HG02642 (cell line): ENCODE data around the gene ROR1.

Experiments used
- ATAC-seq: cut with Tn5 transposase; IDR thresholded peaks from one replicate; pipeline ENCODE4 v1.9.1; 2021; ENCODE audit warnings: mild to moderate bottlenecking; ENCODE audit not compliant: unreplicated experiment, poor library complexity

Gene ROR1

DNA sequence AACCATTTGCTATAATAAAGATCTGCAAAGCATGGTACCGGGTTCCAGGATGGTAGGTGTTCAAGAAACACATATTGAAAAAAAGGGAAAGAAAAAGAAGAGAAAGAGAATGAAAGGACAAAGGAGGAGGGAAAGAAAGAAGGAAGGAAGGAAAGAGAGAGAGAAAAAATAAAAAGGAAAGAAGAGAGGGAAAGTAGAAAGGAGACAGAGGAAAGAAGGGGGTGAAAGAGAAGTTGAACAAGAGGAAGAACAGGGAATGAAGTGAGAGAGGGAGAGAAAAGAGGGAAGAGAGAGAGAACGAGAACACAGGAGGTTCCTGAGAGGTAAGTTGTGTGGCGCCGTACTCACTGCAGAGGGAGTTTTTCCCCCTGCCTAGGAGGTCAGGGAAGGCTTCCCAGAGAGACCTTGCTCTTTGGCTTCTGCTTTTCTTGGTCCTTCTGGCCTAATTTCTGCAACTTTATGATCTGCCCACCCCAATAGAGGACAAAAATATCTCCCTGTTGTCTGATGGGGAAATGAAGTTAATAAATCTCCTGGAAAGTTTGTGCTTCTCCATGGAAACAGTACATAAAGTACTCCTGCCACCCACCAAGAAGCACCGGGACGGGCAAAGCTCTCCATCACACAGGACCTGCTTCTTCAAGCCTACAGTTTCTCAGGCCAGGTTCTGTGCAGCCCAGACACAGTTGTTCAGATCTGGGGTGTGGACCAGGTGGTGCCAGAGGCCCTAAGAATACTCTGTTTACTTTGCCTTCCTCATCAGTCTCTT, 124.8 kb downstream of the ROR1 start:
- no peak for ATAC-seq

DNA sequence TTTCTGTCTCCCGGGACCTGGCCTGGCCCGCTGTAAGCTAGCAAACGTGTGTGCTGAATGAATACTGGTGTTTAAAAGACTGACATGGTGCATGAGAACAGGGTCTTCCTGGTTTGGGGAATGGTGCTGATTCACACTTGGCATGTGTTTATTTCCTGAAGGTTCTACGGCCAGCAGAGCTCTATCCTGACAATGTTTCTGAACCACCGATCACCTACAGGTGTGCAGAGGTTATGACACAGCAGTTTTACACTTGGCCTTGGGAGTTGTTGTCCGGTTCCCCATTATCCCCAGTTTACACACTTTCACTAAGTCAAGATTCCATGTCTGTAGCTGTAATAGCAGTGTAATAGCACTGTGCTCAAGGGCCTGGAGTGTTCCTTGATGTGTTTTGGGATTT, 127.3 kb downstream of the ROR1 start:
- no peak for ATAC-seq

GRCh38 chr1:63902844-63903589, 129.2 kb downstream of the ROR1 start:
- no peak for ATAC-seq

GRCh38 chr1:63903947-63904610, 130.3 kb downstream of the ROR1 start:
- no peak for ATAC-seq

- no peak for ATAC-seq
These were observed 131.0 kb downstream of the ROR1 start for GRCh38 chr1:63904826-63905225.

DNA sequence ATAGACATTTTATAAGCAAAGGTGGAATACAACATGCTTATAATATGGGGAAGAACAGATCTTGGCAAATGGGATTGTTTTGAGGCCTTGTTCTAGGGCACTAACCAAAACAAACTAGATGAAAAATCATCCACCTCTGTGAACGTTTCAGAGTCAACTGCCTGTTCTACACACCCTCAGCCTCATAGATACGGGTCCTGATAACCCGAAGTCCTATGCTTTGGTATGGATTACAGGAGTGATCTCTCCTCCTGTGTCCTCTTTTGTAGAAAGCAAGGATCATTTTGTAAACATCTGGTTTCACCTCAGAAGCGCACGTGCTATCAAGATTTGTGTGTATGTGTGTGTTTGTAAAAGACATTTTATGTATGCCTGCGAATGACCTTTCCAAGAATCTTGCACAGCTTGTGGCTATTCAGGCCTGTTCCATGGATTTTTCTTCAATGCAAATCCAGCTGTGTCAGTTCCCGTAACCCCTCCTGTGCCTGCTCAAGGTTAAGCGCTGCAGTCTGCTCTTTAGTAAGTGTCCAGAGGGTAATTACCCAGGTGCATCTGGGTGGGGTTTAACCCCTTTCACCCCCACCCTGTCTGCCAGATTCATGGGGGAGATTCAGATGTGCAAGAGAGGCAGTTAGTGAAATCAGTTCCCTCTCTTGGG, 132.4 kb downstream of the ROR1 start:
- no peak for ATAC-seq

DNA sequence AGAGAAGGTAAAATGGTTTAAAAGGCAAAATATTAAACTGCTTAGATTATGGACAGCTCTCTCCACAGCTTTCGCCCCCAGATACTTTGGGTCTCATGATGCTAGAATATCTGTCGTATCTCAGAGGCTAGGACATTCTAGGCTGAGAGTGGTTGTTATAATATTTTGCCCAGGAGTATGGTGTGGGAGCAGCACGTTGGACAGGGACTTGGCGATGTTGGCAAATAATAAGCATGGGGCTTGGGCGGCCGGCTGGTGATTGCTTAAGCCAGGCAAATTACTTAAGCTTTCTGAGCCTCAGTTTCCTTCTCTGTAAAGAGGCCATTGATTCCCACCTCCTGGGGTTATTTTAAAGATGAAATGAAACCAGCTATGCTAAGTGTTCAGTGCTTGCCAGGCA, 133.2 kb downstream of the ROR1 start:
- ATAC-seq = no peak

- no peak for ATAC-seq
These were observed 134.2 kb downstream of the ROR1 start for GRCh38 chr1:63908016-63908415.

DNA sequence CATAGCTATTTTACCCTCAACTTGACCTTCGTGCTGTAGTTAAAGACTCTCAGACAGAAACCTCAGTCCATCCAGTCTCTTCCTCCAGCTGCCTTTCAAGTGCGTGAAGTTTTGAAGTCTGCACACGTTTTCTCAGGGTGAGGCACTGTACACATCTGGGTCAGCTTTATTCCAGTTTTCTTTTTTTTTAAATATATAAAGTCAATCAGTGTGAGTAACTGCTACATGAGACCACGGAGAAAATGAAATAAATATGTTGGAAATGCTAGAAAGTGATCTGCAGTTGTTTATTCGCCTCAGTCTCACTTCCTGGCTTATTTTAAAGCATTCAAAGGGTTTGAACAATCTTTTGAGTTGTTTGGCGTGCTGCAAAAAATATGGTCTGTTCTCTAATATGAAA, 135.7 kb downstream of the ROR1 start:
- no peak for ATAC-seq

DNA sequence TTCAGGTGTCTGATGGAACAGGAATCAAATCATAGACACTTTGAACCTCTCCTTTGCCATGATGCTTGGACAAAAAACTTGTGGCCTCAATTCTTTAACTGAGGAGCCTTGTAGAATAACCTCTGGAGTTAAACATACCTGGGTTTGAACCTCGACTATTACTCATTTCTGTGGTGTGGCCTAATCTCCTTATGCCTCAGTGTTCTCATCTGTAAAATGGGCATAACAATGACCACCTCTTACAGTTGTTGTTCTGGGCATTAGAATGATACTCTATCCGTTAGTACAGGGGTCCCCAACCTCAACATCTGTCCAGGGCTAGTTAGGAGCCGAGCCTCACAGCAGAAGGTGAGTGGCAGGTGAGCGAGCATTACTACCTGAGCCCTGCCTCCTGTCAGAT, 137.2 kb downstream of the ROR1 start:
- ATAC-seq = no peak

- ATAC-seq = no peak
These were observed 138.8 kb downstream of the ROR1 start for GRCh38 chr1:63912643-63913042.

DNA sequence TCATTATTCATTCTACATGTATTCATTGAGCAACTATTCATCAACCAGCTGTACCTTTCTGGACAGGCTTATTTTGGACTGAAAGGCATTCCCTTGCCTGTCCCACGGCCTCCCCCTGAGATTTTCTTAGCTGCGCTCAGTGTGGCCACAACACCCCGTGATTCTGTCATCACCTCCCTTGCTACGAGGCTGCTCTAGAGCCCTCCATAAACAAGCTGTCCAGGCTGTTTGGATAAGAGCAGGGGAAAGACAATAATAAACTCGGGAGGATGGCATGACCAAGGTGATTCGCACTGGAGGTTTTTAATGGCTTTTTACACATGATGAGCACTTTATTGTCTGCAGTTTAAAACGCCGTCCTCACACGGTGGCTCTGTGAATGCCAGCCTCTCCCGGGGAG, 139.7 kb downstream of the ROR1 start:
- no peak for ATAC-seq

GRCh38 chr1:63914241-63914640, 140.4 kb downstream of the ROR1 start:
- no peak for ATAC-seq

GRCh38 chr1:63914706-63915105, 140.9 kb downstream of the ROR1 start:
- no peak for ATAC-seq

GRCh38 chr1:63915121-63915520, 141.3 kb downstream of the ROR1 start:
- ATAC-seq = no peak

- no peak for ATAC-seq
These were observed 142.9 kb downstream of the ROR1 start for GRCh38 chr1:63916485-63917360.

- peak; percentile 52 for ATAC-seq
These were observed 144.0 kb downstream of the ROR1 start for GRCh38 chr1:63917571-63918417.

- ATAC-seq = no peak
These were observed 144.7 kb downstream of the ROR1 start for GRCh38 chr1:63918418-63918945.
